Raji (cell line): ENCODE data around the gene SNX13.

Experiments used
- POLR2A ChIP-seq: IDR thresholded peaks from 2 replicates; pipeline ENCODE4 v1.6.1; 2011; ENCODE audit warnings: low read depth, low read length, control low read depth; ENCODE audit not compliant: insufficient read depth

The SNX13 gene

DNA sequence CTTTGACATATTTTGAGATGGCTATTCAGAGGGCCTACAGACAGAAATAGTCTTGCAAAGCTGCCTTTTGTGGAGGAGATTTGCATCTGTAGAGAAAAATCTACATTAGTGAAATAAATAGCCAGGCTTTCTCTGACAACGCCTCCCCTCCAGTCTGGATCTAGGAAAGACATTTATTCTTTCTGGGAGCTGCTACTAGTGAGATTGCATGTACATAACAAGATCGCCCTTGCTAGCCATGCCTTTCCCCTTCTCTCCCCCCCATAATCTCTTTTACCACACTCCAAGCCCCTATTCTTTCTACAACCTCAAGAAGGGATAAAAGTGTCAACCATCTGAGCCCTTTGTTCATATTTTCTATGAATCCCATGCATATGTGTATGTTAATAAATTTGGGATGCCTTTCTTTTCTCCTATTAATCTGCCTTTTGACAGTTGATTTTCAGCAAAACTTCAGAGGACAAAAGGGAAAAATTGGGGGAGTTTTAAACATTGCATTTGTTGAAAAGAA is 194.2 kb downstream of the SNX13 start:
- TF ChIP-seq POLR2A, result no peak

DNA sequence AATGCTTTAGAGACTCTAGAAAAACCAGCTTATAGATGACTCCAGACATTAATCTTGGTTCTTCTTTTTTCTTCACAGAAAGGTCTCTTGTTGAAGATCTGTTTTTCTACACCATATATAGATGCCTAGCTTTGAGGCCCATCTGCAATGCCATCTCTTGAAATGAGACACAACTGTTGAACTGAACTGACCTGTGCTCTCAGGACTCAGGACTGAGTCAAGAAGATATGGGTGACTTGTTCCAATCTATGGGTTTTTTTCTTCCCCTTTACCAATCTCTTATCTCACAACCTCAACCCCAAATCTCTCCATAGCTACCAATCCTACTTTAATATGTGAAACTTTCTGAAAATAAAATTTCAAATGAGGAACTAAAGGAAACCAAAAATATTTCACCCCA is 194.7 kb downstream of the SNX13 start:
- no peak for TF ChIP-seq POLR2A

DNA sequence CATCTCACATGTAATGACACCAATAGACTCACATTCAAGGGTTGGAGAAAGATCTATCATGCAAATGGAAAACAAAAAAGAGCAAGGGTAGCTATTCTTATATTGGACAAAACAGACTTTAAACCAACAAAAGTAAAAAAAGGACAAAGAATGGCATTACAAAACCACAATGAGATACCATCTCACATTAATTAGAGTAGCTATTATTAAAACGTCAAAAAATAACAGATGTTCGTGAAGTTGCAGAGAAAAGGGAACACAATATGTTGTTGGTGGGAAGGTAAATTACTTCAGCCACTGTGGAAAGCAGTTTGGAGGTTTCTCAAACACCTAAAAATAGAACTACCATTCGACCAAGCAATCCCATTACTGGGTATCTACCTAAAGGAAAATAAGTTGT is 197.0 kb downstream of the SNX13 start:
- no peak for TF ChIP-seq POLR2A

DNA sequence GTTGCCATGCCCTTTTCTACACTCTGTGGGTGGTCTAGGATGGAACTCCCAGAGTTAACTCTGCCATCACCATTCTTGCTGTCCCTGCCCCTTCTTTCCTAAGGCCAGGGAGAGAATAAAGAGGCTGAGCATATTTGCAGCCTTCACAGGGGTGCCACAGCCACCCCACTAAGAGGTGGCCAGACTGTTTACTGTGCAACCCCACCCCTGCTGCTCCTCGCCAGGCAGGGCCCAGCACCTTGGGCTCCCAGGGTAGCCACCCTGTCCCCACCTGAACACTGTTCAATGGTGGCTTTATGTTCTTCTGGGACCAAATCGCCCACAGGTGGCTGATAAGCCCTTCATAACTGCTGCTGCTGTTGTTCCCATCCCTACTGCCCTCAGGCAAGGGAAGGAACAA is 198.9 kb downstream of the SNX13 start:
- TF ChIP-seq POLR2A, result no peak
